HG03342 (cell line): ENCODE measurements around the gene CLCN2.
"Not testable (repeated sequence)": the region's sequence is repeated elsewhere in the genome, so short reads cannot be mapped to it uniquely, and the experiment has no call there.

Source experiments
- ATAC-seq: cut with Tn5 transposase; IDR thresholded peaks from one replicate; pipeline ENCODE4 v1.9.1; 2021; ENCODE audit warnings: mild to moderate bottlenecking, moderate library complexity; ENCODE audit not compliant: unreplicated experiment

The CLCN2 gene

DNA sequence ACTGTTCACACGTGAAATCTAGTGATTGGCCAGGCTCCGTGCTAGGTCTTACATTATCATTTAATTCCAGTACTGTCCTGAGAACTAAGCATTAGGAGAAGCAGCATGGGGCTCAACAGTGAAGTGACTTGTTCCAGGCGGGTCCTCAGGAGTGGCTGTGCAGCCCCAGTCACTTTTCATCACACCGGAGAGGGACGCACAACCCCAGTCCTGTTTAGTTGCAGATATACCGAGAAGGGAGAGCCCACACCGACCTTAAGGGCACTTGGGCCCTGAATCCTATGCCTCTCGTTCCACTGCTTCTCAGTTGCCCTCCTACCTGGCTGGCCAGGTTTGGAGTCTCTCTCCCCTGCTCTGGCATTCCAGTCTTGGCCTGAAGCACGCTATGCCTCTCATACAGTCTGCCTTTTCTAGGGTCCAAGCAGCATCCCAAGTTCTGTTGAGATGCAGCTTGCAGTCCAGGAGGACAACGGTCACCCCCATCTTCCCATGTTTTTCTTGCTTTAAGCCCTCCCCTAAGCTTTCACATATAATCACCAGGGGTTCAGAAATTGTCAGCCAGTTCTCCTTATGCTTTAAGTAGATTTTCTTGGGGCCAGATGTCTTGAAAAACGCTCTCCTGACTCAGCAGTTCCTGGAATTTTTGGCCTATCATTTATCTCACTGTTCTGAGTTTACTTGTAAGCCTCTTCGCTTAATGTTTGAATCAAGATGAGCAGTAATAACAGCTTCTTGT, 13.9 kb downstream of the CLCN2 start:
- ATAC-seq, result no peak

DNA sequence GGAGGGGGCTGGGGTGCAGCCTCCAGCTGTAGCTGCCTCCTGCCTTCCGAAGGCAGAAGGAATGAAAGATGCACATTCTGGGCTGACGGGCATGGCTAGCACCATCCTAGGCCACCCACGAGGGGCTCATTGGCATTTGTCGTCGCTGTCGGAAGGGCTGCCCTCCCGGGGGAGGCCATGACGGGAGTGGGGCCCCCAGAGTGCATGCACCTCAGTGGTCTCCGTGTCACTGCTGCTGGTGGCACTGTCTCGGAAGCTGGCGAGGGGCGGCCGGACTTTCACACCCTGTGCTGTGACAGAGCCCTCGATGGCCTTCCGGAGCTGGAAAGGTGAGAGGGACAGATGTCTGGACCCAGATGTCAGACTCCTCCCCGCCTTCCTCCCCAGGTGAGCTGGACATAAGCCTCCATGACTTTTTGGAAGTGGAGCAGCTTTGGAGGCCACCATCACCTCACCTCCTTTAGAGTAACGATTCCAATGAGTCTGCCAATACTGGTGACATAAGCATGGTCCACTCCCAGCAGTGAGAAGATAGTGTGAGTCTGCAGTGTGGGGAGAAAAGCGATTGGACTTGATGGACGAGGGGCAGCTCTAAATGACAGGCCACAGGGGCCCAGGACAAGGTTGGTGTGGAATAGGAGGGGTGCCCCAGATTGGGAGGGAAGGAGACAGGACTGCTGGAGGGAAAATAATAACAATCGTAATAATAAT, 14.8 kb downstream of the CLCN2 start:
- no peak for ATAC-seq

DNA sequence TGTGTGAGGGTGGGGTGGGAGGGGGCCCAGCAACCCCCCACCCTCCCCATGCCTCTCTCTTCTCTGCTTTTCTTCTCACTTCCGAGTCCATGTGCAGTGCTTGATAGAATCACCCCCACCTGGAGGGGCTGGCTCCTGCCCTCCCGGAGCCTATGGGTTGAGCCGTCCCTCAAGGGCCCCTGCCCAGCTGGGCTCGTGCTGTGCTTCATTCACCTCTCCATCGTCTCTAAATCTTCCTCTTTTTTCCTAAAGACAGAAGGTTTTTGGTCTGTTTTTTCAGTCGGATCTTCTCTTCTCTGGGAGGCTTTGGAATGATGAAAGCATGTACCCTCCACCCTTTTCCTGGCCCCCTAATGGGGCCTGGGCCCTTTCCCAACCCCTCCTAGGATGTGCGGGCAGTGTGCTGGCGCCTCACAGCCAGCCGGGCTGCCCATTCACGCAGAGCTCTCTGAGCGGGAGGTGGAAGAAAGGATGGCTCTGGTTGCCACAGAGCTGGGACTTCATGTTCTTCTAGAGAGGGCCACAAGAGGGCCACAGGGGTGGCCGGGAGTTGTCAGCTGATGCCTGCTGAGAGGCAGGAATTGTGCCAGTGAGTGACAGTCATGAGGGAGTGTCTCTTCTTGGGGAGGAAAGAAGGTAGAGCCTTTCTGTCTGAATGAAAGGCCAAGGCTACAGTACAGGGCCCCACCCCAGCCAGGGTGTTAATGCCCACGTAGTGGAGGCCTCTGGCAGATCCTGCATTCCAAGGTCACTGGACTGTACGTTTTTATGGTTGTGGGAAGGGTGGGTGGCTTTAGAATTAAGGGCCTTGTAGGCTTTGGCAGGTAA, 15.9 kb downstream of the CLCN2 start:
- no peak for ATAC-seq

DNA sequence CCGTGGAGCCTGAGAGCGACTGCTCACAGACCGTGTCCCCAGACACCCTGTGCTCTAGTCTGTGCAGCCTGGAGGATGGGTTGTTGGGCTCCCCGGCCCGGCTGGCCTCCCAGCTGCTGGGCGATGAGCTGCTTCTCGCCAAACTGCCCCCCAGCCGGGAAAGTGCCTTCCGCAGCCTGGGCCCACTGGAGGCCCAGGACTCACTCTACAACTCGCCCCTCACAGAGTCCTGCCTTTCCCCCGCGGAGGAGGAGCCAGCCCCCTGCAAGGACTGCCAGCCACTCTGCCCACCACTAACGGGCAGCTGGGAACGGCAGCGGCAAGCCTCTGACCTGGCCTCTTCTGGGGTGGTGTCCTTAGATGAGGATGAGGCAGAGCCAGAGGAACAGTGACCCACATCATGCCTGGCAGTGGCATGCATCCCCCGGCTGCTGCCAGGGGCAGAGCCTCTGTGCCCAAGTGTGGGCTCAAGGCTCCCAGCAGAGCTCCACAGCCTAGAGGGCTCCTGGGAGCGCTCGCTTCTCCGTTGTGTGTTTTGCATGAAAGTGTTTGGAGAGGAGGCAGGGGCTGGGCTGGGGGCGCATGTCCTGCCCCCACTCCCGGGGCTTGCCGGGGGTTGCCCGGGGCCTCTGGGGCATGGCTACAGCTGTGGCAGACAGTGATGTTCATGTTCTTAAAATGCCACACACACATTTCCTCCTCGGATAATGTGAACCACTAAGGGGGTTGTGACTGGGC, 16.7 kb downstream of the CLCN2 start:
- ATAC-seq, result no peak

DNA sequence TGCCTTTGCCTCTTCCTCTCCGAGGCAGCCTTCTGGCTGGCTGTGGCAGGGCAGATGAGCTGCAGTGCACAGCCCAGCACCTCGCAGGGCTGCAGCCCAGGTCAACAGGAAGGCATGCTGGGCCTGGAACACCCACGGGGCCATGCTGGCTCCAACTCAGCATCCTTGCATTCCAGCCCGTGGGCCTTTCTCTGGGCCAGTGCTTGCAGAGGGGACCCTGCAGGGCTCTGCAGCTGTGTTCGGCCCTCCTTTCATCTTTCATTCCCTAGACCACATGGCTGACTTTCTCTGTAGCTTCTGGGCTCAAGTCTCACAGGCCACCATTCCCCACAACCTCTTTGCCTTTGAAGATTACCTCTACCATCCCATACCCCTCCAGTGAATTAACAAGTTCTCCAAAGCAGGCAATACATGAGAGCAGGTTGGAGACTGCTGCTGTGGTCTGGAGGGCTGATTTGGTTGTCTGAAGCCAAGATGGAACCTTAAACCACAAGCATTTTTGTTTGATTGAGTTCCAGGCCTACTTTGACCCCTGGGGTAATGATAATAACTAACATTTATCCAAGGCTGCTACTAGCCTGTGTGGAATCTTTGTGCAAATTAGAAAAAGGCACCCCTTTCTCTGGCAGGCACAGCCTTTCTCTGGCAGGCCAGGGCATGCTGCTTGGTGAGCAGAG, 18.1 kb downstream of the CLCN2 start:
- ATAC-seq, result no peak

DNA sequence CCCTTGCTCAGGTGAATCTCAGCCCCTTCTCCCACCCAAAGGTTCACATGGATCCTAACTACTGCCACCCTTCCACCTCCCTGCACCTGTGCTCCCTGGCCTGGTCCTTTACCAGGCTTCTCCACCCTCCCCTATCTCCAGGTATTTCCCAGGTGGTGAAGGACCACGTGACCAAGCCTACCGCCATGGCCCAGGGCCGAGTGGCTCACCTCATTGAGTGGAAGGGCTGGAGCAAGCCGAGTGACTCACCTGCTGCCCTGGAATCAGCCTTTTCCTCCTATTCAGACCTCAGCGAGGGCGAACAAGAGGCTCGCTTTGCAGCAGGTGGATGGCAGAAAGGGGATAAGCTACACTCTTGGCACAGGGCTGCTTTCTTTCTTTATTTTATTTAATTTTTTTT, 19.5 kb downstream of the CLCN2 start:
- no peak for ATAC-seq

DNA sequence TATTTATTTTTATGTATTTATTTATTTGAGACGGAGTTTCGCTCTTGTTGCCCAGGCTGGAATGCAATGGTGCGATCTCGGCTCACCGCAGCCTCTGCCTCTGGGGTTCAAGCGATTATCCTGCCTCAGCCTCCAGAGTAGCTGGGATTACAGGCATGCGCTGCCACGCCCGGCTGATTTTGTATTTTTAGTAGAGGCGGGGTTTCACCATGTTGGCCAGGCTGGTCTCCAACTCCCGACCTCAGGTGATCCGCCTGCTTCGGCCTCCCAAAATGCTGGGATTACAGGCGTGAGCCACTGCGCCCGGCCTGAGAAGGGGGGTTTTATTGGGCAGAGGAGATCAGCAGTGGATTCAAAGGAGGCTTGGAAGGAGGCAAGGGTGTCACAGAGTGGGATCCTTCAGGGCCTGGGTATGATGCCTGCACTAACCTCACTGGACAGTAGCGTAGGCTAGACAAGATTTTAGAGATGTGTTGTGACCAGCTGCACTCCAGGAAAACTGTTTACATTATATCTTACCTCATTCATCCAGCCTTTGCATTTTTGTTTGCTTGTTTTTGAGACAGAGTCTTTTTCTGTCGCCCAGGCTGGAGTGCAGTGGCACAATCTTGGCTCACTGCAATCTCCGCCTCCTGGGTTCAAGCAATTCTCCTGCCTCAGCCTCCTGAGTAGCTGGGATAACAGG, 21.8 kb downstream of the CLCN2 start:
- ATAC-seq, result not testable (repeated sequence)

DNA sequence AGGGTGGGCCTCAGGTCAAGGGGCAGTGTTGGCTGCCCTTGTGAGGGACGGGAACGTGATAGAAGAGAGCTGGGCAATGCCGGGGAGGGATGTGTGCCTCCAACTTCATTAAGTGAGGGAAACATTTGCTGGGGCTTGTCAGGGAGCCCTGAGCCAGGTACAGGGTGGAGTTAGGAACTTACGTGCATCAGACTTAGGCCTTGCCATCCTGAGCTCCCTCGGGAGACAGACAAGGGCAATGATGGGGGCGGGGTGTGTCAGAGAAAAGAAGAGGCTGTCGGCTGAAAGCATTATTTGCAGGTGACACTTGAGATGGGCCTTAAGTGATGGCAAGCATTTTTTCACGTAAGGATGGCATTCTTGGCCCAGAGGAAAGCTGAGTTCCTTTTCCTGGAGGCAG, 22.4 kb downstream of the CLCN2 start:
- no peak for ATAC-seq

DNA sequence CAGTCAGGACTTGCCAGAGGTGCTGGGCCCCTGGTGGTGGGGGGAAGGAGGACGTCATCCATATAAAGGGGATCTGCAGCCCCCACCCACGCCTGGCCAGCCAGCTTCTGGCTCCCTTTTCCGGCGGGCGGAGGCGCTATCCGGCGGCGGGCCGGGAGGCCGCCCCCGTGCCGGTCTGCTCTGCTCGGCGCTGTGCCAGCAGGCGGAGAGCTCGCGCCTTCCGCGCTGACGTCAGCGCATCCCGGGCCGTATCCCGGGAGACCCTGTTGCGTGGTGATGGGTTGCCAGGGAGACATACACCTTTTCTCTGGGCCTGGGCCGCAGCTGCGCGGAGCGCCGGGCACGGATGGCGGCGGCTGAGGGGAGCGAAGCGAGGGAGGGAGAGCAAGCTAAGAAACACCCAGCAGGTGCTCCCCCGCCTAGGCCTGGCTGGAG, 22.9 kb downstream of the CLCN2 start:
- ATAC-seq, result no peak

DNA sequence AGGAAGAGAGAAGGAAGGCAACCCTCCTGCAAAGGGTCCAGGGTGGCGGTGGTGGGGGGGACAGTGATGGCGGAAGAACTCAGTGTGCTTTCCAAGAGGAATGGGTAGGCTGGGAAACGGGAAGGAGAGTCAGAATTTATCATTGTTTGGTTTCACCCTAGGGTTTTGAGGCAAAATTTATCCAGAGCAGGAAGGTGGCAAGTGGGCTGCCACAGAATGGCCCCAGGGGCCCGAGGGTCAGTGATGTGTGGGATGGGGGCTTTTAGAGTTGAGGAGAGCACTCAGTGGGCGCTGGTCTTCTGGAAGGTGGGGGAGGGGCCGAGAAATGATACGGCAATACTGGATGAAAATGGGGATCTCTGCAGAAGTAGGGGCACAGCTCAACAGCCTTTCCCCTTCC, 23.4 kb downstream of the CLCN2 start:
- no peak for ATAC-seq

DNA sequence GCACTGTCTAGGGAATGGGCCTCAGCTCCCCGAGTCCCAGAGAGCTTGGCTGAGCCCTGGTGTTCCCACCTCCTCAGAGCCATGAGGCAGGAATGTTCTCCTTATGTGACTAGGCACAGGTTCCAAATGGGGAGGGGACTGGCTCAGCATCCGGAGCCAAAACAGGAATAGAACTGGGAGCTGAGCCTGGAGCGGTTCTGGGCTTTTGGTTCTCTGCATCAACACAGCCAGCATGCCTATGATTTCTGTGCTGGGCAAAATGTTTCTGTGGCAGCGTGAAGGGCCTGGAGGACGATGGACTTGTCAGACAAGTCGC, 24.0 kb downstream of the CLCN2 start, which contains the start of gene FAM131A:
Gene FAM131A, plus strand, starts transcription at position 202 of the 316 bp plus-strand sequence. Its CDS starts 31 bp downstream, at position 233.
- no peak for ATAC-seq

DNA sequence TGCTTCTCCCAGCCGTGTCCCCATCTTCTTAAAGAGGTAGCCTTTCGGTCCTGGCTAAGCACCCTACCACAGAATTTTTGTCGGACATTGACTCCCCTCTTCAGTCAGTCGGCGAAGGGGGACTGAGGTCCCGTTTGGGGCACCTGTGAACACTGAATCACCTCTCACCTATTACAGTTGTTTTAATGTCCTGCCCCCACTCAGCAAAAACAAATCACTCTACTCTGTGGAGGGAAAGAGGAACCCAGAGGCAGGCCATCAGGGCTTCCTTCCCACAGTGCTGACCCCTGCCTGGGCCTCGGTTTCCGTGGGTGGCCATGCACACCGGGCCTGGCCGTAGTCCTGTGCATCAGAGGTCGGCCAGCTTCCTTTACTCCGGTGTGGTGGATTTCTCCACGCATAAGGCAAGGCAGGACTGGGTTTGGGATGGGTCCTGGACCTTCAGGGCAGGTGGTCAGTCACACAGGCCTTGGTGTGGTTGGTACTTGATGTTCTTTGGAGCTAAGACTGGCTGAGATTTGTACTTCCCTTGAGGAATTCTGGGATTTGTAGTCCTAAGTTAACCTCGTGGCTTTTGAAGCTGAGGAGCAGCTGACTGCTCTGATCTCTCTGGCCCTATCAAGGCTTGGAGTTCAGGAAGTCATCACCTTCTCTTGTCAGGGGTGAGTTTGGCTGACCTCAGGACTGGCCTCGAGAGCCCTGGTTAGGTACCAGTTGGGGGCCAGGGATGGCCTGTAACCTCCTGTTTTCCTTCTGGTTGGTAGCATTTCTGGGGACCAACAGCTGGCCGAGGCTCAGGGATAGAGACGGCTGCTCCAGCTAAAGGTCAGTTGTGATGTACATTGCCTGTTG, 24.6 kb downstream of the CLCN2 start:
- no peak for ATAC-seq

DNA sequence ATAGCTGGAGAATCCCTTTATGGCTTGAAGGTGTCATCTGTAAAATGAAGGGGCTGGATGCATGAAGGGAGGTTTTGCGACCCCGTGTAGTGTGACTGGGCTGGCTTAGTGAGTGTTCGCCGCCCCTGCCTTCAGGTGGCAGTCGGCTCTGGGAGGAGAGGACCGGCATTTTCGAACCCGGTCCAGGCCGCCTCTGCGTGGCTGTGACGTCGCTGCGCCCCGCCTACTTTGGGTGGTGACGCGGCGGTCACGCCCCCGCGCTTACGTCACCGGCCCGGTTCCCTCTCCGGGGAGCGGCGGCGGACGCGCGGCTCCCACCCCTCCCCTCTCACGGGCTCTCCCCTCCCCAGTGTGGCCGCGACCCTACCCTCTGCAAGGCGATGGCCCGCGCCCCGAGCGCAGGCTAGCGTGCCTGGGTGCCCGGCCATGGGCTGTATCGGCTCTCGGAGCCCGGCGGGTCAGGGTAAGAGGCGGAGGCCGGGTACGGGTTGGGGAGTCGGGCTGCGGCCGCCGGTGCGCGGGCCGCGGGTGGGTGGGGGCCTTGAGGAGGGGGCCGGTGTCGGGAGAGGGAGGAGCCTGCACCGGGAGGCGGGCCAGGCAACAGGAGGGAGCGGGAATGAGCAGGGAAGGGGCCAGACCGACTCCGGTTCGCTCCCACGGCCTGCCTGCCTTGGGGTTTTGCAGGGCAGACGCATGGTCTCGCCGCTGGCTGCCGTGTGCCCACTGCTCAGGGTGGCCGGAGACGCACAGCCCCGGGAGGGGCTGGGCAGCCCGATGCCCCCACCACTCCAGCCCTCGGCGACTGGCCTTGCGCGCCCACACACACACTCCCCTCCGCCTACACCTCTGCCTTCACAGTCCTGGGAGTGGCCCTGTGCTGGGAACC, 25.5 kb downstream of the CLCN2 start:
- peak; percentile 81 for ATAC-seq

DNA sequence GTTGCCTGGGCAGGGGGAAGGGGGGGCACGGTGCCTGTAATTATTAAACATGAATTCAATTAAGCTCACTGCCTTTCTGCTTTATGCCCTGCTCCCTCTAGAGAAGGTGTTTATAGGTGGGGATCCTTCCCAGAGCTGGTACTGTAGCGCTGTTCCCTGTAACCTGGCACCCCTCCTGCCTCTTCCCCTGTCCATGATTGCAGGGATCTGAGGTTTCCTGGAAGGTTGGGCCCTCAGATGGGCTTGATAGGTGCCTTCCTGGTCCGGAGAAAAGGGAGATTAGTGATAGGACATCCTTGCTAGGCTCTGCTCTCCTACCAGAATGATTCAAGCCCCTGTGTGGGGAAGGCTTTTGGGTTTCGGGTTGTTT, 26.1 kb downstream of the CLCN2 start:
- ATAC-seq, result no peak

DNA sequence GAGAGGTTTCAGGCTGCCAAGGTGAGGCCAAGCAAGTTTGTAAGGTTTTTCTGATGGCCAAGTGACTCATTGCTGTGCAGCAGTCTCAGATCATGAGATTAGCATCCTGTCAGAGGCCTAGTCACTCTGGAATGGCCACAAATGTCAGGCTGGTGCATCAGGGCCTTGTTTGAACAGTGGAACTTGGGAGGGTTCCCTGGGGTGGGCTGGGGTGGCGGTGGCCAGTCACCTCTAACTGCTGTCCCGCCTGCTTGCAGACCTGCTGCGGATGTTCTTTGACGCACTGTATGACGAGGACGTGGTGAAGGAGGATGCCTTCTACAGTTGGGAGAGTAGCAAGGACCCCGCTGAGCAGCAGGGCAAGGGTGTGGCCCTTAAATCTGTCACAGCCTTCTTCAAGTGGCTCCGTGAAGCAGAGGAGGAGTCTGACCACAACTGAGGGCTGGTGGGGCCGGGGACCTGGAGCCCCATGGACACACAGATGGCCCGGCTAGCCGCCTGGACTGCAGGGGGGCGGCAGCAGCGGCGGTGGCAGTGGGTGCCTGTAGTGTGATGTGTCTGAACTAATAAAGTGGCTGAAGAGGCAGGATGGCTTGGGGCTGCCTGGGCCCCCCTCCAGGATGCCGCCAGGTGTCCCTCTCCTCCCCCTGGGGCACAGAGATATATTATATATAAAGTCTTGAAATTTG, 26.8 kb downstream of the CLCN2 start:
- no peak for ATAC-seq

DNA sequence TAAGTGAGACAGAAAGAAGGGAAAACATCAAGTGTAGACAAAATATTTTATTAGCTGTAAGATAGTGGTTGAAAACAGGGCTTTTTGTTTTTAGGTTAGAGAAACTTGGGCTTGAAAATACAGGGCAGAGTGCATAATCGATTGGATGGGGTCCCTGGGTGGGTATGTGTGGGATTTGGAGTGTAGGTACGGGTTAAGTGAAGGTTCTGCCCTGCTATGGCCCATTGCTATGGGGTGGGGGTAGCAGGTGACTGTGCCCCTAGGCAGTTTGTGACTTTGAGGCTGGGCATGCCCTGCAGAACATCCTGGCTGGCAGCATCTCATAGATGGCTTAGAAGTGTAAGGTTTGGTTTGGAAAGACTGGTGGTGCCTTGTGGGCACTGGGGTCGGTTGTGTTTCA, 27.7 kb downstream of the CLCN2 start:
- no peak for ATAC-seq

DNA sequence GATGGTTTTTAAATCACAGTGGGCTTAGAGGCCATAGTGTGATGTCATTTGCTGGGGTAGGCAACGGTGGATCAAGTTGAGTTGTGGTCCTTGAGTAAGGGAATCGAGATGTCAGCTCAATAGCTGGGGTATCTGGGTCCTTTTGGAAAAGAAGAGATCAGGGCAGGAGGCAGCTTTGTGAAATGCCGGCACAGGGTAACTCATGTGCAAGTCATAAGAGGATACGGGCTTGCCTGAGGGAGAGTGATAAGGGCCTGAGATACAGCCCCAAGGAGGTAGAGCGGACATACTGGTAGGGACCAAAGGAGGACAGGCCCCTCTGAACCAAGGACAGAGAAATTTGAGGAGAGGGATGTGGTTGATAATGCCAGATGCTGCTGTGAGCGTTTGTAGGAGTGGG, 28.2 kb downstream of the CLCN2 start:
- ATAC-seq, result no peak
